Endothelial cell of umbilical vein (primary cell): ENCODE data around the gene DNAJC6.

Source experiments
- POLR2A ChIP-seq: IDR thresholded peaks from 2 replicates; pipeline ENCODE4 v1.6.1; 2012; ENCODE audit warnings: low read depth, mild to moderate bottlenecking, control low read depth, low read length
- POLR2AphosphoS5 ChIP-seq: IDR thresholded peaks from 2 replicates; pipeline ENCODE4 v1.6.1; 2012; ENCODE audit warnings: low read depth, mild to moderate bottlenecking, control low read depth, low read length, moderate library complexity; ENCODE audit not compliant: insufficient read depth
- TF ChIP-seq, protein P1 (sequence below), 2 donors: IDR thresholded peaks; 1 replicate in 1 of 2; 2 replicates in 1 of 2; pipeline ENCODE4 v1.5.1; 2011; ENCODE audit warnings: low read length in 2 of 2, mild to moderate bottlenecking in 2 of 2, moderate library complexity in 2 of 2, control low read depth in 1 of 2, inconsistent platforms in 1 of 2, low read depth in 1 of 2; ENCODE audit not compliant: insufficient read depth in 1 of 2; ENCODE audit errors: extremely low read depth in 1 of 2

DNA sequence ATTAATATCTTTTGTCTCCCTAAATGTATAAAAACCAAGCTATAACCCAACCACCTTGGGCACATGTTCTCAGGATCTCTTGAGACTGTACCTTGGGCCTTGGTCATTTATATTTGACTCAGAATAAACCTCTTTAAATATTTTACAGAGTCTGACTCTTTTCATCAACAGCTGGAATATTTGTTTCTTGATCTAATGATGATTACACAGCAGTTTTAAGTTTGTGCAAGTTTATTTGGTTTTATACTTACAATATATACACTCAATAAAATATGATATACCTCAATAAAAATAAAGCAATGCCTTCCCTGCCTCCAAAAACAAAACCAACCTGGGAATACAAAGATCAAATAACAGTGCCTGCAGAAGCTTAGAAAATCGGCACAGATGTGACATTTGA lies 133.1 kb downstream of the DNAJC6 start:
- no peak for TF ChIP-seq POLR2A
- no peak for TF ChIP-seq POLR2AphosphoS5
- TF ChIP-seq, protein P1, sequence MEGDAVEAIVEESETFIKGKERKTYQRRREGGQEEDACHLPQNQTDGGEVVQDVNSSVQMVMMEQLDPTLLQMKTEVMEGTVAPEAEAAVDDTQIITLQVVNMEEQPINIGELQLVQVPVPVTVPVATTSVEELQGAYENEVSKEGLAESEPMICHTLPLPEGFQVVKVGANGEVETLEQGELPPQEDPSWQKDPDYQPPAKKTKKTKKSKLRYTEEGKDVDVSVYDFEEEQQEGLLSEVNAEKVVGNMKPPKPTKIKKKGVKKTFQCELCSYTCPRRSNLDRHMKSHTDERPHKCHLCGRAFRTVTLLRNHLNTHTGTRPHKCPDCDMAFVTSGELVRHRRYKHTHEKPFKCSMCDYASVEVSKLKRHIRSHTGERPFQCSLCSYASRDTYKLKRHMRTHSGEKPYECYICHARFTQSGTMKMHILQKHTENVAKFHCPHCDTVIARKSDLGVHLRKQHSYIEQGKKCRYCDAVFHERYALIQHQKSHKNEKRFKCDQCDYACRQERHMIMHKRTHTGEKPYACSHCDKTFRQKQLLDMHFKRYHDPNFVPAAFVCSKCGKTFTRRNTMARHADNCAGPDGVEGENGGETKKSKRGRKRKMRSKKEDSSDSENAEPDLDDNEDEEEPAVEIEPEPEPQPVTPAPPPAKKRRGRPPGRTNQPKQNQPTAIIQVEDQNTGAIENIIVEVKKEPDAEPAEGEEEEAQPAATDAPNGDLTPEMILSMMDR (IDR thresholded peaks at IDR 0.05; ENCODE audit: extremely low read depth in 1 of 2, insufficient read depth in 1 of 2, low read depth in 1 of 2, low read length in 2 of 2), result no peak
